ENCODE measurements around the gene GSTT2B. TPM values are rescaled to one million over a fixed set of nuclear protein-coding genes. Genes with fewer than 3 reads are reported as not detected.
"Not testable (repeated sequence)": the region's sequence is repeated elsewhere in the genome, so short reads cannot be mapped to it uniquely, and the experiment has no call there.

The GSTT2B gene
- total and polyA plus RNA-seq, 11 donors = 0.81 to 19.9 (median 6.6) TPM

GRCh38 chr22:23956301-23956900 is 4.6 kb downstream of the GSTT2B start:
- not testable (repeated sequence) for H3K36me3 ChIP-seq, H3K9me3 ChIP-seq, H3K27me3 ChIP-seq, H3K4me1 ChIP-seq, H3K27ac ChIP-seq, H3K4me3 ChIP-seq
- ATAC-seq (peak; percentile 50 to 73 (median 58)), DNase-seq (peak in 4 of 5 donors; percentile 49 to 81 (median 70))
- 21 to 30% (median 23%) methylated on average over 12 of the region's 12 CpGs for WGBS, 4 donors
- TF ChIP-seq CTCF (IDR thresholded peaks at IDR 0.05) = peak; percentile 58 to 88 (median 81)
- intact Hi-C loops (cut with DNase I) = loop anchor here in 4 of 10 donors (10.0 kb wide), 4 partner anchors 92 to 412 kb away; partner anchors contain the start of gene SUSD2 (in 1 of the 4)

- H3K9me3 ChIP-seq, H3K4me3 ChIP-seq, DNase-seq, H3K27me3 ChIP-seq, ATAC-seq, H3K4me1 ChIP-seq, H3K36me3 ChIP-seq, H3K27ac ChIP-seq: not testable (repeated sequence)
- intact Hi-C loops (cut with DNase I) = loop anchor here in 4 of 10 donors (10.0 kb wide), 4 partner anchors 91 to 411 kb away; partner anchors contain the start of gene SUSD2 (in 1 of the 4)
- WGBS, 4 donors = 77 to 83% (median 79%) methylated on average over 6 to 7 of the region's 8 CpGs
Observed at GRCh38 chr22:23955886-23956285, 5.1 kb downstream of the GSTT2B start.

GRCh38 chr22:23954991-23955305 is 6.0 kb downstream of the GSTT2B start:
- H3K9me3 ChIP-seq, DNase-seq, H3K4me1 ChIP-seq, ATAC-seq, H3K4me3 ChIP-seq, H3K27ac ChIP-seq, H3K27me3 ChIP-seq, H3K36me3 ChIP-seq: not testable (repeated sequence)
- intact Hi-C loops (cut with DNase I) = loop anchor here in 4 of 10 donors (5.0 to 10.0 kb wide), 5 partner anchors 52 to 410 kb away; partner anchors contain the start of genes GSTT4 (in 1 of the 4) and SUSD2 (in 1 of the 4)
- WGBS, 4 donors = 76 to 95% (median 86%) methylated on average over 5 to 6 of the region's 6 CpGs

- H3K36me3 ChIP-seq, DNase-seq, H3K4me3 ChIP-seq, H3K27me3 ChIP-seq, H3K4me1 ChIP-seq, H3K9me3 ChIP-seq, H3K27ac ChIP-seq, ATAC-seq: not testable (repeated sequence)
- WGBS, 4 donors = 76 to 87% (median 81%) methylated on average over 8 of the region's 8 CpGs
- intact Hi-C loops (cut with DNase I) = loop anchor here in 4 of 10 donors (5.0 to 10.0 kb wide), 5 partner anchors 53 to 410 kb away; partner anchors contain the start of genes GSTT4 (in 1 of the 4) and SUSD2 (in 1 of the 4)
Observed at GRCh38 chr22:23954193-23954990, 6.6 kb downstream of the GSTT2B start.

GRCh38 chr22:23953485-23953884 is 7.5 kb downstream of the GSTT2B start:
- intact Hi-C loops (cut with DNase I) = loop anchor here in 4 of 10 donors (5.0 to 10.0 kb wide), 5 partner anchors 54 to 409 kb away; partner anchors contain the start of genes GSTT4 (in 1 of the 4) and SUSD2 (in 1 of the 4)
- not testable (repeated sequence) for DNase-seq, H3K4me1 ChIP-seq, H3K4me3 ChIP-seq, H3K27me3 ChIP-seq, ATAC-seq, H3K9me3 ChIP-seq, H3K36me3 ChIP-seq, H3K27ac ChIP-seq
- 62 to 73% (median 69%) methylated on average over 4 of the region's 4 CpGs for WGBS, 4 donors

GRCh38 chr22:23952794-23953405 is 8.1 kb downstream of the GSTT2B start:
- WGBS, 4 donors = 68 to 79% (median 74%) methylated on average over 11 of the region's 11 CpGs

GRCh38 chr22:23951383-23951782 is 9.6 kb downstream of the GSTT2B start:
- not testable (repeated sequence) for ATAC-seq
- intact Hi-C loops (cut with DNase I) = loop anchor here in 4 of 10 donors (5.0 to 10.0 kb wide), 5 partner anchors 56 to 407 kb away; partner anchors contain the start of genes GSTT4 (in 1 of the 4) and SUSD2 (in 1 of the 4)

More at GRCh38 chr22:23952794-23953405, 8.1 kb downstream of the GSTT2B start:
- intact Hi-C loops (cut with DNase I) = loop anchor here in 4 of 10 donors (5.0 to 10.0 kb wide), 5 partner anchors 54 to 408 kb away; partner anchors contain the start of genes GSTT4 (in 1 of the 4) and SUSD2 (in 1 of the 4)
- H3K4me1 ChIP-seq, H3K4me3 ChIP-seq, H3K27me3 ChIP-seq, H3K27ac ChIP-seq, DNase-seq, ATAC-seq, H3K36me3 ChIP-seq, H3K9me3 ChIP-seq: not testable (repeated sequence)

GRCh38 chr22:23949764-23950163 is 11.2 kb downstream of the GSTT2B start:
- WGBS, 4 donors = 75 to 82% (median 81%) methylated on average over 12 to 18 of the region's 18 CpGs
- not testable (repeated sequence) for H3K27ac ChIP-seq, H3K4me1 ChIP-seq, DNase-seq, ATAC-seq, H3K9me3 ChIP-seq, H3K4me3 ChIP-seq, H3K36me3 ChIP-seq, H3K27me3 ChIP-seq
- intact Hi-C loops (cut with DNase I) = loop anchor here in 5 of 10 donors (5.0 to 10.0 kb wide), 6 partner anchors 55 to 405 kb away; partner anchors contain the start of genes GSTT4 (in 2 of the 5) and SUSD2 (in 1 of the 5)

More at GRCh38 chr22:23951383-23951782, 9.6 kb downstream of the GSTT2B start:
- H3K36me3 ChIP-seq, H3K27me3 ChIP-seq, H3K27ac ChIP-seq, DNase-seq, H3K9me3 ChIP-seq, H3K4me1 ChIP-seq, H3K4me3 ChIP-seq: not testable (repeated sequence)
- 83 to 100% (median 97%) methylated on average over 1 to 2 of the region's 2 CpGs for WGBS, 4 donors

- not testable (repeated sequence) for H3K4me1 ChIP-seq, DNase-seq, H3K27me3 ChIP-seq, H3K36me3 ChIP-seq, H3K27ac ChIP-seq, H3K4me3 ChIP-seq, H3K9me3 ChIP-seq, ATAC-seq
- intact Hi-C loops (cut with DNase I) = loop anchor here in 1 of 10 donors (10.0 kb wide), 1 partner anchor 57 kb away; the partner anchor contains the start of gene GSTT4
- WGBS, 4 donors = 43 to 59% (median 53%) methylated on average over 3 of the region's 3 CpGs; no CpG with 5 or more reads in 1 of the 4 donors
Observed at GRCh38 chr22:23947391-23947790, 13.6 kb downstream of the GSTT2B start.

Data from heart left ventricle (tissue), 16 donors.